WTC11 (cell line): ENCODE measurements around the gene NBAS. TPM values are rescaled to one million over a fixed set of nuclear protein-coding genes. Genes with fewer than 3 reads are reported as not detected.

ENCODE experiments used
- ATAC-seq: fragments of 200-7000 bp; cut with Tn5 transposase; 2 replicates; pipeline ENCODE4 v1.10.0; 2021; ENCODE audit warnings: mild to moderate bottlenecking, moderate library complexity
- CTCF ChIA-PET: fragments of 300-600 bp; sonication (Branson Sonifier 250); formaldehyde crosslinking; loops from one replicate; lab custom pipeline; 2021; ENCODE audit warnings: antibody characterized with exemption; lab: Charles Lee
- POLR2A ChIA-PET: fragments of 350-600 bp; sonication (Branson Sonifier 250); formaldehyde crosslinking; loops from one replicate; lab custom pipeline; 2021; ENCODE audit warnings: antibody characterized with exemption; lab: Charles Lee
- DNase-seq: peaks from one replicate; pipeline ENCODE4 v3.0.0; 2021; ENCODE audit warnings: low spot score
- H3K27ac Mint-ChIP-seq: 2 replicates; pipeline ENCODE4 v1.8.0; 2021; ENCODE audit warnings: mixed read lengths
- H3K27me3 Mint-ChIP-seq: 2 replicates; pipeline ENCODE4 v1.8.0; 2021; ENCODE audit warnings: low read depth, mild to moderate bottlenecking, moderate library complexity, mixed read lengths
- H3K36me3 Mint-ChIP-seq: 2 replicates; pipeline ENCODE4 v1.8.0; 2021; ENCODE audit warnings: mixed read lengths
- H3K4me1 Mint-ChIP-seq: 2 replicates; pipeline ENCODE4 v1.8.0; 2022; ENCODE audit warnings: mixed read lengths
- H3K4me3 Mint-ChIP-seq: 2 replicates; pipeline ENCODE4 v1.8.0; 2021; ENCODE audit warnings: mild to moderate bottlenecking, moderate library complexity, mixed read lengths
- H3K9me3 Mint-ChIP-seq: 2 replicates; pipeline ENCODE4 v1.8.0; 2021; ENCODE audit warnings: mixed read lengths
- ATF1 ChIP-seq: sonication (generic); formaldehyde crosslinking; IDR thresholded peaks from 2 replicates; pipeline ENCODE4 v1.8.1; 2023; ENCODE audit warnings: mild to moderate bottlenecking, moderate library complexity, missing genetic modification reagents
- EMX1 ChIP-seq: fragments of 250-450 bp; sonication (Bioruptor Pico); IDR thresholded peaks from 2 replicates; pipeline ENCODE4 v1.8.0; 2021; ENCODE audit warnings: mild to moderate bottlenecking
- ESRRA ChIP-seq: sonication (generic); formaldehyde crosslinking; IDR thresholded peaks from 2 replicates; pipeline ENCODE4 v1.8.1; 2022; ENCODE audit warnings: mild to moderate bottlenecking, missing genetic modification reagents, borderline replicate concordance
- FOXP1 ChIP-seq: sonication (generic); formaldehyde crosslinking; IDR thresholded peaks from 2 replicates; pipeline ENCODE4 v1.8.0; 2022; ENCODE audit warnings: missing genetic modification reagents, mild to moderate bottlenecking, moderate library complexity, borderline replicate concordance
- HMGA2 ChIP-seq: fragments of 250-450 bp; sonication (Bioruptor Pico); IDR thresholded peaks from 2 replicates; pipeline ENCODE4 v1.4.0; 2021; ENCODE audit warnings: mild to moderate bottlenecking, moderate library complexity
- JAZF1 ChIP-seq: fragments of 250-450 bp; sonication (Bioruptor Pico); IDR thresholded peaks from 2 replicates; pipeline ENCODE4 v1.9.0; 2021; ENCODE audit warnings: moderate library complexity, mild to moderate bottlenecking, inconsistent platforms
- MXD4 ChIP-seq: fragments of 250-450 bp; sonication (Bioruptor Pico); IDR thresholded peaks from 2 replicates; pipeline ENCODE4 v1.8.0; 2021; ENCODE audit warnings: mild to moderate bottlenecking, moderate library complexity, borderline replicate concordance
- NFE2L1 ChIP-seq: sonication (generic); formaldehyde crosslinking; IDR thresholded peaks from 2 replicates; pipeline ENCODE4 v1.8.1; 2023; ENCODE audit warnings: missing genetic modification reagents
- NR3C1 ChIP-seq: sonication (generic); formaldehyde crosslinking; conservative IDR thresholded peaks from 2 replicates; pipeline ENCODE4 v1.8.1; 2023; ENCODE audit warnings: low read depth, mild to moderate bottlenecking, missing genetic modification reagents
- SMAD4 ChIP-seq: sonication (generic); formaldehyde crosslinking; IDR thresholded peaks from 2 replicates; pipeline ENCODE4 v1.8.0; 2022; ENCODE audit warnings: mild to moderate bottlenecking, missing genetic modification reagents
- SOX15 ChIP-seq: fragments of 250-450 bp; sonication (Bioruptor Pico); IDR thresholded peaks from 2 replicates; pipeline ENCODE4 v1.9.0; 2021; ENCODE audit warnings: mild to moderate bottlenecking
- TCF7 ChIP-seq: sonication (generic); formaldehyde crosslinking; IDR thresholded peaks from 2 replicates; pipeline ENCODE4 v1.8.0; 2022; ENCODE audit warnings: mild to moderate bottlenecking, low read depth, missing genetic modification reagents, moderate library complexity
- TEAD4 ChIP-seq: sonication (generic); formaldehyde crosslinking; IDR thresholded peaks from 2 replicates; pipeline ENCODE4 v1.8.0; 2022; ENCODE audit warnings: mild to moderate bottlenecking, missing genetic modification reagents
- ZNF121 ChIP-seq: sonication (generic); formaldehyde crosslinking; IDR thresholded peaks from 2 replicates; pipeline ENCODE4 v1.8.0; 2023; ENCODE audit warnings: missing genetic modification reagents
- ZNF317 ChIP-seq: sonication (generic); formaldehyde crosslinking; IDR thresholded peaks from 2 replicates; pipeline ENCODE4 v1.8.1; 2023; ENCODE audit warnings: low read depth, mild to moderate bottlenecking, moderate library complexity, missing genetic modification reagents, borderline replicate concordance
- ZNF396 ChIP-seq: fragments of 250-450 bp; sonication (Bioruptor Pico); IDR thresholded peaks from 2 replicates; pipeline ENCODE4 v1.8.0; 2021; ENCODE audit warnings: mild to moderate bottlenecking, moderate library complexity, borderline replicate concordance
- total RNA-seq: library from RNA; stranded (reverse); gene quantifications from 3 replicates; pipeline ENCODE4 v1.2.3, GENCODE V29; 2021
- TF ChIP-seq, protein P1 (sequence below): sonication (generic); formaldehyde crosslinking; IDR thresholded peaks from 2 replicates; pipeline ENCODE4 v1.8.1; 2023; ENCODE audit warnings: mild to moderate bottlenecking, missing genetic modification reagents, moderate library complexity
- TF ChIP-seq, protein P2 (sequence below): fragments of 250-450 bp; sonication (Bioruptor Pico); IDR thresholded peaks from 2 replicates; pipeline ENCODE4 v1.9.0; 2021; ENCODE audit warnings: mild to moderate bottlenecking, borderline replicate concordance
- TF ChIP-seq, protein P3 (sequence below): sonication (generic); formaldehyde crosslinking; IDR thresholded peaks from 2 replicates; pipeline ENCODE4 v1.8.1; 2022; ENCODE audit warnings: mild to moderate bottlenecking, moderate library complexity, missing genetic modification reagents
- TF ChIP-seq, protein P4 (sequence below): sonication (generic); formaldehyde crosslinking; IDR thresholded peaks from 2 replicates; pipeline ENCODE4 v1.8.0; 2022; ENCODE audit warnings: mild to moderate bottlenecking, missing genetic modification reagents
- TF ChIP-seq, protein P5 (sequence below): sonication (generic); formaldehyde crosslinking; IDR thresholded peaks from 2 replicates; pipeline ENCODE4 v1.8.1; 2023; ENCODE audit warnings: mild to moderate bottlenecking, missing genetic modification reagents
- TF ChIP-seq, protein P6 (sequence below): fragments of 250-450 bp; sonication (Bioruptor Pico); IDR thresholded peaks from 2 replicates; pipeline ENCODE4 v1.9.0; 2021; ENCODE audit warnings: mild to moderate bottlenecking
- TF ChIP-seq, protein P7 (sequence below): fragments of 250-450 bp; sonication (Bioruptor Pico); IDR thresholded peaks from 2 replicates; pipeline ENCODE4 v1.9.0; 2021; ENCODE audit warnings: moderate library complexity, mild to moderate bottlenecking, inconsistent platforms, borderline replicate concordance

NBAS gene
- total RNA-seq, 1 experiment from 2014 or later = 32.3 TPM

DNA sequence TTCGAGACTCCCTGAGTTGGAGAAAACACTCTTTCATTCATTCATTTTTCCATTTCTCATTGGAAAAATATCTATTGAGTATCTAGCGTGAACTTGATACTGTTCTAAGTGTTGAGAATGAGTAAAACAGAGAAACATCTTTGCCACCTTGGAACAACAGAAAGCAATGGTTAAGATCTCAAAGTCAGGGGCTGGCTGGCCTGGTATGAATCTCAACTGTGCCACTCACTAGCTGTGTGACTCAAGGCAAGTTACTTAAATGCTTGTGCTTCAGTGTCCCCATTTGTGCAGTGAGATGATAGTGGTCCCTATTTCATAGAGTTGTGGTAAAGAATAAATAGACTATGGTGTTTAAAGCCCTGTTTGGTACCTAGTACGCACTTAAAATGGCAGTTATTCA is 415.2 kb downstream of the NBAS start:
- POLR2A ChIA-PET = no interaction called here
- no peaks in the 10 kb centered on the region for H3K36me3 Mint-ChIP-seq
- no peak overlapping the region for H3K4me3 Mint-ChIP-seq
- DNase-seq = no peak
- TF ChIP-seq NFE2L1 (CRISPR knock-in tag) (no peak), SOX15 (CRISPR knock-in tag) (no peak), JAZF1 (CRISPR knock-in tag) (no peak), ATF1 (CRISPR knock-in tag) (no peak), SMAD4 (no peak), TEAD4 (CRISPR knock-in tag) (no peak), HMGA2 (CRISPR knock-in tag) (no peak), MXD4 (no peak), NR3C1 (CRISPR knock-in tag) (no peak), ZNF121 (CRISPR knock-in tag) (no peak), ESRRA (CRISPR knock-in tag) (no peak)
- TF ChIP-seq, protein P1, sequence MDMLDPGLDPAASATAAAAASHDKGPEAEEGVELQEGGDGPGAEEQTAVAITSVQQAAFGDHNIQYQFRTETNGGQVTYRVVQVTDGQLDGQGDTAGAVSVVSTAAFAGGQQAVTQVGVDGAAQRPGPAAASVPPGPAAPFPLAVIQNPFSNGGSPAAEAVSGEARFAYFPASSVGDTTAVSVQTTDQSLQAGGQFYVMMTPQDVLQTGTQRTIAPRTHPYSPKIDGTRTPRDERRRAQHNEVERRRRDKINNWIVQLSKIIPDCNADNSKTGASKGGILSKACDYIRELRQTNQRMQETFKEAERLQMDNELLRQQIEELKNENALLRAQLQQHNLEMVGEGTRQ = no peak
- TF ChIP-seq, protein P2, sequence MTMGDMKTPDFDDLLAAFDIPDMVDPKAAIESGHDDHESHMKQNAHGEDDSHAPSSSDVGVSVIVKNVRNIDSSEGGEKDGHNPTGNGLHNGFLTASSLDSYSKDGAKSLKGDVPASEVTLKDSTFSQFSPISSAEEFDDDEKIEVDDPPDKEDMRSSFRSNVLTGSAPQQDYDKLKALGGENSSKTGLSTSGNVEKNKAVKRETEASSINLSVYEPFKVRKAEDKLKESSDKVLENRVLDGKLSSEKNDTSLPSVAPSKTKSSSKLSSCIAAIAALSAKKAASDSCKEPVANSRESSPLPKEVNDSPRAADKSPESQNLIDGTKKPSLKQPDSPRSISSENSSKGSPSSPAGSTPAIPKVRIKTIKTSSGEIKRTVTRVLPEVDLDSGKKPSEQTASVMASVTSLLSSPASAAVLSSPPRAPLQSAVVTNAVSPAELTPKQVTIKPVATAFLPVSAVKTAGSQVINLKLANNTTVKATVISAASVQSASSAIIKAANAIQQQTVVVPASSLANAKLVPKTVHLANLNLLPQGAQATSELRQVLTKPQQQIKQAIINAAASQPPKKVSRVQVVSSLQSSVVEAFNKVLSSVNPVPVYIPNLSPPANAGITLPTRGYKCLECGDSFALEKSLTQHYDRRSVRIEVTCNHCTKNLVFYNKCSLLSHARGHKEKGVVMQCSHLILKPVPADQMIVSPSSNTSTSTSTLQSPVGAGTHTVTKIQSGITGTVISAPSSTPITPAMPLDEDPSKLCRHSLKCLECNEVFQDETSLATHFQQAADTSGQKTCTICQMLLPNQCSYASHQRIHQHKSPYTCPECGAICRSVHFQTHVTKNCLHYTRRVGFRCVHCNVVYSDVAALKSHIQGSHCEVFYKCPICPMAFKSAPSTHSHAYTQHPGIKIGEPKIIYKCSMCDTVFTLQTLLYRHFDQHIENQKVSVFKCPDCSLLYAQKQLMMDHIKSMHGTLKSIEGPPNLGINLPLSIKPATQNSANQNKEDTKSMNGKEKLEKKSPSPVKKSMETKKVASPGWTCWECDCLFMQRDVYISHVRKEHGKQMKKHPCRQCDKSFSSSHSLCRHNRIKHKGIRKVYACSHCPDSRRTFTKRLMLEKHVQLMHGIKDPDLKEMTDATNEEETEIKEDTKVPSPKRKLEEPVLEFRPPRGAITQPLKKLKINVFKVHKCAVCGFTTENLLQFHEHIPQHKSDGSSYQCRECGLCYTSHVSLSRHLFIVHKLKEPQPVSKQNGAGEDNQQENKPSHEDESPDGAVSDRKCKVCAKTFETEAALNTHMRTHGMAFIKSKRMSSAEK (CRISPR knock-in tag) = no peak
- TF ChIP-seq, protein P3, sequence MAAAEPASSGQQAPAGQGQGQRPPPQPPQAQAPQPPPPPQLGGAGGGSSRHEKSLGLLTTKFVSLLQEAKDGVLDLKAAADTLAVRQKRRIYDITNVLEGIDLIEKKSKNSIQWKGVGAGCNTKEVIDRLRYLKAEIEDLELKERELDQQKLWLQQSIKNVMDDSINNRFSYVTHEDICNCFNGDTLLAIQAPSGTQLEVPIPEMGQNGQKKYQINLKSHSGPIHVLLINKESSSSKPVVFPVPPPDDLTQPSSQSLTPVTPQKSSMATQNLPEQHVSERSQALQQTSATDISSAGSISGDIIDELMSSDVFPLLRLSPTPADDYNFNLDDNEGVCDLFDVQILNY = no peak
- TF ChIP-seq, protein P4, sequence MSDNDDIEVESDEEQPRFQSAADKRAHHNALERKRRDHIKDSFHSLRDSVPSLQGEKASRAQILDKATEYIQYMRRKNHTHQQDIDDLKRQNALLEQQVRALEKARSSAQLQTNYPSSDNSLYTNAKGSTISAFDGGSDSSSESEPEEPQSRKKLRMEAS (CRISPR knock-in tag) = no peak
- CTCF ChIA-PET = interaction anchor here (1.4 kb wide), 1 partner anchor 10 kb away, joined by 3 read pairs; no protein-coding TSS in a partner anchor
- no peaks in the 10 kb centered on the region for H3K27me3 Mint-ChIP-seq
- H3K9me3 Mint-ChIP-seq = no peaks in the 10 kb centered on the region
- peaks cover 20% of the 10 kb centered on the region for H3K4me1 Mint-ChIP-seq
- ATAC-seq = no peak
- no peak overlapping the region for H3K27ac Mint-ChIP-seq

DNA sequence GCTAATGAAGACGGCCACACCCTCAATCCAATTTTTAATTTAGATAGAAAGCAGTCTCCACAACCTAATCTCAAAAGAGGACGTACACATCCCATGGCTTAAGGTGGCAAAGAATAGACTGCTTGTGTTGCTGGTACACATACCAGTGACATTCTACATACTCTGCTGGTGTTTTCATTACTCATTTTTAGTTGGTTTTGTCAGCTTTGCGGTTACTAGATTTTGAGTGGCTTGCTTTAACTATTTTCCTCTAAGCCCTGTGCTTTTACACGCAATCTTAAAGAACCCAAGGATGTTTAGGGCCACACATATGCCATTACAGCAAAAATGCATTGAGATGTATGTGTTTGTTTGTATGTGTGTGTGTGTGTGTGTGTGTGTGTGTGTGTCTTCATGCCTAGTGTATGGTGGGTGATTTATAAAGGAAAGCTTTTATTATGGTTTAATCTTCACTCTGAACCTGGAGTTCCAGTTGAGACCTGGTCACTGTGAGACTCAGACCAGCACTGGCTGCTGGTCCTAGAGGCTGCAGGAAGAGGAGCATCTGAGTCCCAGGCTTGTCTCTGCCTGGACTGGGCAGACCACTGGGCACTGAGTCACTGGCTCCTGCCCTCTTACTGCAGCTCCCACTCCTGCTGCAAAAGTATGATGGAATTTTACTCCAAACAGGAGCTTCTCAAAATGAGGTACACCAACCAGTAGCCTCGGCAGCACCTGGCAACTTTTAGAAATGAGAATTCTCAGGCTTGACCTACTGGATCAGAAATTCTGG is 415.9 kb downstream of the NBAS start:
- DNase-seq = no peak
- ChIA-PET POLR2A (interaction anchor here (0.6 kb wide), 1 partner anchor 48 kb away, joined by 3 read pairs; no protein-coding TSS in a partner anchor), CTCF (interaction anchor here (1.4 kb wide), 1 partner anchor 11 kb away, joined by 3 read pairs; no protein-coding TSS in a partner anchor)
- TF ChIP-seq, protein P5, sequence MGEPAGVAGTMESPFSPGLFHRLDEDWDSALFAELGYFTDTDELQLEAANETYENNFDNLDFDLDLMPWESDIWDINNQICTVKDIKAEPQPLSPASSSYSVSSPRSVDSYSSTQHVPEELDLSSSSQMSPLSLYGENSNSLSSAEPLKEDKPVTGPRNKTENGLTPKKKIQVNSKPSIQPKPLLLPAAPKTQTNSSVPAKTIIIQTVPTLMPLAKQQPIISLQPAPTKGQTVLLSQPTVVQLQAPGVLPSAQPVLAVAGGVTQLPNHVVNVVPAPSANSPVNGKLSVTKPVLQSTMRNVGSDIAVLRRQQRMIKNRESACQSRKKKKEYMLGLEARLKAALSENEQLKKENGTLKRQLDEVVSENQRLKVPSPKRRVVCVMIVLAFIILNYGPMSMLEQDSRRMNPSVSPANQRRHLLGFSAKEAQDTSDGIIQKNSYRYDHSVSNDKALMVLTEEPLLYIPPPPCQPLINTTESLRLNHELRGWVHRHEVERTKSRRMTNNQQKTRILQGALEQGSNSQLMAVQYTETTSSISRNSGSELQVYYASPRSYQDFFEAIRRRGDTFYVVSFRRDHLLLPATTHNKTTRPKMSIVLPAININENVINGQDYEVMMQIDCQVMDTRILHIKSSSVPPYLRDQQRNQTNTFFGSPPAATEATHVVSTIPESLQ (CRISPR knock-in tag) = no peak
- TF ChIP-seq, protein P6, sequence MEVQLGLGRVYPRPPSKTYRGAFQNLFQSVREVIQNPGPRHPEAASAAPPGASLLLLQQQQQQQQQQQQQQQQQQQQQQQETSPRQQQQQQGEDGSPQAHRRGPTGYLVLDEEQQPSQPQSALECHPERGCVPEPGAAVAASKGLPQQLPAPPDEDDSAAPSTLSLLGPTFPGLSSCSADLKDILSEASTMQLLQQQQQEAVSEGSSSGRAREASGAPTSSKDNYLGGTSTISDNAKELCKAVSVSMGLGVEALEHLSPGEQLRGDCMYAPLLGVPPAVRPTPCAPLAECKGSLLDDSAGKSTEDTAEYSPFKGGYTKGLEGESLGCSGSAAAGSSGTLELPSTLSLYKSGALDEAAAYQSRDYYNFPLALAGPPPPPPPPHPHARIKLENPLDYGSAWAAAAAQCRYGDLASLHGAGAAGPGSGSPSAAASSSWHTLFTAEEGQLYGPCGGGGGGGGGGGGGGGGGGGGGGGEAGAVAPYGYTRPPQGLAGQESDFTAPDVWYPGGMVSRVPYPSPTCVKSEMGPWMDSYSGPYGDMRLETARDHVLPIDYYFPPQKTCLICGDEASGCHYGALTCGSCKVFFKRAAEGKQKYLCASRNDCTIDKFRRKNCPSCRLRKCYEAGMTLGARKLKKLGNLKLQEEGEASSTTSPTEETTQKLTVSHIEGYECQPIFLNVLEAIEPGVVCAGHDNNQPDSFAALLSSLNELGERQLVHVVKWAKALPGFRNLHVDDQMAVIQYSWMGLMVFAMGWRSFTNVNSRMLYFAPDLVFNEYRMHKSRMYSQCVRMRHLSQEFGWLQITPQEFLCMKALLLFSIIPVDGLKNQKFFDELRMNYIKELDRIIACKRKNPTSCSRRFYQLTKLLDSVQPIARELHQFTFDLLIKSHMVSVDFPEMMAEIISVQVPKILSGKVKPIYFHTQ = no peak
- TF ChIP-seq TCF7 (CRISPR knock-in tag) = no peak
- TF ChIP-seq, protein P4 (CRISPR knock-in tag) = no peak
- TF ChIP-seq ZNF396 (CRISPR knock-in tag) = no peak
- no peak for TF ChIP-seq ZNF317 (CRISPR knock-in tag)
- TF ChIP-seq, protein P7, sequence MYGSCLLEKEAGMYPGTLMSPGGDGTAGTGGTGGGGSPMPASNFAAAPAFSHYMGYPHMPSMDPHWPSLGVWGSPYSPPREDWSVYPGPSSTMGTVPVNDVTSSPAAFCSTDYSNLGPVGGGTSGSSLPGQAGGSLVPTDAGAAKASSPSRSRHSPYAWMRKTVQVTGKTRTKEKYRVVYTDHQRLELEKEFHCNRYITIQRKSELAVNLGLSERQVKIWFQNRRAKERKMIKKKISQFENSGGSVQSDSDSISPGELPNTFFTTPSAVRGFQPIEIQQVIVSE (CRISPR knock-in tag) = no peak
- no peak for TF ChIP-seq EMX1 (CRISPR knock-in tag)
- no peak for TF ChIP-seq NR3C1 (CRISPR knock-in tag)
- TF ChIP-seq FOXP1 (CRISPR knock-in tag) = no peak

More for the DNA sequence above, 415.9 kb downstream of the NBAS start:
- peaks cover 20% of the 10 kb centered on the region for H3K4me1 Mint-ChIP-seq
- no peaks in the 10 kb centered on the region for H3K36me3 Mint-ChIP-seq
- H3K27me3 Mint-ChIP-seq = no peaks in the 10 kb centered on the region
- no peak for ATAC-seq
- no peak overlapping the region for H3K4me3 Mint-ChIP-seq
- H3K27ac Mint-ChIP-seq = no peak overlapping the region
- no peaks in the 10 kb centered on the region for H3K9me3 Mint-ChIP-seq
